Measurements from ENCODE around the gene CTRL. TPM values are rescaled to one million over a fixed set of nuclear protein-coding genes. Genes with fewer than 3 reads are reported as not detected.

Gene CTRL
- total RNA-seq, 1 donor, result 0.27 TPM

DNA sequence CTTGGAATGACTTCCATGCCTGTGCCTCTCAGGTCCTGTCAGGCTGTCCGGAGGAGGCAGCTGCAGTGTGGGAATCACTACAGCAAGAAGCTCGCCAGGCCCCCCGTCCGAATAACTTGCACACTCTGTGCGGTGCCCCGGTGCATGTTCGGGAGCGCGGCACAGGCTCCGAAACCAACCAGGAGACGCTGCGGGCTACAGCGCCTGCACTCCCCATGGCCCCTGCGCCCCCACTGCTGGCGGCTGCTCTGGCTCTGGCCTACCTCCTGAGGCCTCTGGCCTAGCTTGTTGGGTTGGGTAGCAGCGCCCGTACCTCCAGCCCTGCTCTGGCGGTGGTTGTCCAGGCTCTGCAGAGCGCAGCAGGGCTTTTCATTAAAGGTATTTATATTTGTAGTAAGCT is 45.7 kb downstream of the CTRL start:
- no peak overlapping the region for H3K4me3 ChIP-seq (ENCODE audit: low read depth, low read length)
- no peak for DNase-seq (ENCODE audit: low read depth)
- TF ChIP-seq, protein P1, sequence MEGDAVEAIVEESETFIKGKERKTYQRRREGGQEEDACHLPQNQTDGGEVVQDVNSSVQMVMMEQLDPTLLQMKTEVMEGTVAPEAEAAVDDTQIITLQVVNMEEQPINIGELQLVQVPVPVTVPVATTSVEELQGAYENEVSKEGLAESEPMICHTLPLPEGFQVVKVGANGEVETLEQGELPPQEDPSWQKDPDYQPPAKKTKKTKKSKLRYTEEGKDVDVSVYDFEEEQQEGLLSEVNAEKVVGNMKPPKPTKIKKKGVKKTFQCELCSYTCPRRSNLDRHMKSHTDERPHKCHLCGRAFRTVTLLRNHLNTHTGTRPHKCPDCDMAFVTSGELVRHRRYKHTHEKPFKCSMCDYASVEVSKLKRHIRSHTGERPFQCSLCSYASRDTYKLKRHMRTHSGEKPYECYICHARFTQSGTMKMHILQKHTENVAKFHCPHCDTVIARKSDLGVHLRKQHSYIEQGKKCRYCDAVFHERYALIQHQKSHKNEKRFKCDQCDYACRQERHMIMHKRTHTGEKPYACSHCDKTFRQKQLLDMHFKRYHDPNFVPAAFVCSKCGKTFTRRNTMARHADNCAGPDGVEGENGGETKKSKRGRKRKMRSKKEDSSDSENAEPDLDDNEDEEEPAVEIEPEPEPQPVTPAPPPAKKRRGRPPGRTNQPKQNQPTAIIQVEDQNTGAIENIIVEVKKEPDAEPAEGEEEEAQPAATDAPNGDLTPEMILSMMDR (IDR thresholded peaks at IDR 0.05; ENCODE audit: insufficient read depth, low read length), result no peak

DNA sequence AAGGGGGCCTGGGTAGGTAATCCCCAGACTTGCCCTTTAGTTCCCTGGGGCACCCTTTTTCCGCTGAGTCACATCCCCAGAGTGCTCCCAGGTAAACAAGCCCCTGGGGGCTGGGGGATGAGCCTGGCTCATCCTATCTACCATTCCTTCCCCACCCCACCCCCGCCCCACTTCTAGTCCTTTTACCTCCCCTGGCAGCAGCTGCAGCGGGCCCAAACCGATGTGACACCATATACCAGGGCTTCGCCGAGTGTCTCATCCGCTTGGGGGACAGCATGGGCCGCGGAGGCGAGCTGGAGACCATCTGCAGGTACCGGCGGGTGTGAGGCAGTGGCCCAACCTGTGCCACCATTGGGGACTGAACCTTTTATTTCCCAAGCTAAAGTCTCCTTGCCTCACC is 46.1 kb downstream of the CTRL start:
- H3K4me3 ChIP-seq (ENCODE audit: low read depth, low read length), result no peak overlapping the region
- TF ChIP-seq, protein P1 (IDR thresholded peaks at IDR 0.05; ENCODE audit: insufficient read depth, low read length), result no peak
- DNase-seq (ENCODE audit: low read depth), result no peak

DNA sequence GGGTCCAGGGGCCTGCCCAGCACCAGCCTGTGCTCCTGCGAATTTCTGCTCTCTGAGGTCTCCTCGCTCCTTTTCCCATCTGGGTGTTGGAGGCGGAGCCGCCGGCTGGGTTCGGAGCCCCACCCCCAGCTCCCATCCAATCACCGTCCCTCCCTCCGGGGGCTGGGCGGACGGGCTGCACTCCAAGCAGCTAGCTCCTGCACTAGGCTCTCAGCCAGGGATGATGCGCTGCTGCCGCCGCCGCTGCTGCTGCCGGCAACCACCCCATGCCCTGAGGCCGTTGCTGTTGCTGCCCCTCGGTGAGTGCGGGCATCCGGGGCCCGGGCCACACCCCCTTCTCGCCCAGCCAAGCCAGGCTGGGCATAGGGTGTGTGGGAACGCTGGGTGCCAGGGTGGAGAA is 47.0 kb downstream of the CTRL start, which contains the start of gene NRN1L:
Gene NRN1L, plus strand, starts transcription at position 202 of the 400 bp plus-strand sequence. Its CDS starts 19 bp downstream, at position 221.
- peak; percentile 85 for DNase-seq (ENCODE audit: low read depth)
- no peak within 1 kb of the TSS for H3K4me3 ChIP-seq (ENCODE audit: low read depth, low read length)
- TF ChIP-seq, protein P1 (IDR thresholded peaks at IDR 0.05; ENCODE audit: insufficient read depth, low read length), result no peak

DNA sequence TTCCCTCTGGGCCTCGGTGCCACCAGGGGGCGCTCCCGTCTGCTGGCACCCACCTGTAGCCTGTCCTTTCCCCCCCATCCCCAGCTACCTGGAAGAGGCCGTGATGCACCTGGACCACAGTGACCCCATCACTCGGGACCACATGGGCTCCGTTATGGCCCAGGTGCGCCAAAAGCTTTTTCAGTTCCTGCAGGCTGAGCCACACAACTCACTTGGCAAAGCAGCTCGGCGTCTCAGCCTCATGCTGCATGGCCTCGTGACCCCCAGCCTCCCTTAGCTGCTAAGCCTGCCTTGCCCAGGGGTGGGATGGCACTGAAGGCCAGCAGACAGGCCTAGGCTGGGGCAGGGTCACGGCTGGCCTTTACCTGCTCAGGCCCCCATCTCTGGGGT is 47.8 kb downstream of the CTRL start:
- DNase-seq (ENCODE audit: low read depth), result peak; percentile 40
- H3K4me3 ChIP-seq (ENCODE audit: low read depth, low read length), result no peak overlapping the region
- TF ChIP-seq, protein P1 (IDR thresholded peaks at IDR 0.05; ENCODE audit: insufficient read depth, low read length), result peak; percentile 84

DNA sequence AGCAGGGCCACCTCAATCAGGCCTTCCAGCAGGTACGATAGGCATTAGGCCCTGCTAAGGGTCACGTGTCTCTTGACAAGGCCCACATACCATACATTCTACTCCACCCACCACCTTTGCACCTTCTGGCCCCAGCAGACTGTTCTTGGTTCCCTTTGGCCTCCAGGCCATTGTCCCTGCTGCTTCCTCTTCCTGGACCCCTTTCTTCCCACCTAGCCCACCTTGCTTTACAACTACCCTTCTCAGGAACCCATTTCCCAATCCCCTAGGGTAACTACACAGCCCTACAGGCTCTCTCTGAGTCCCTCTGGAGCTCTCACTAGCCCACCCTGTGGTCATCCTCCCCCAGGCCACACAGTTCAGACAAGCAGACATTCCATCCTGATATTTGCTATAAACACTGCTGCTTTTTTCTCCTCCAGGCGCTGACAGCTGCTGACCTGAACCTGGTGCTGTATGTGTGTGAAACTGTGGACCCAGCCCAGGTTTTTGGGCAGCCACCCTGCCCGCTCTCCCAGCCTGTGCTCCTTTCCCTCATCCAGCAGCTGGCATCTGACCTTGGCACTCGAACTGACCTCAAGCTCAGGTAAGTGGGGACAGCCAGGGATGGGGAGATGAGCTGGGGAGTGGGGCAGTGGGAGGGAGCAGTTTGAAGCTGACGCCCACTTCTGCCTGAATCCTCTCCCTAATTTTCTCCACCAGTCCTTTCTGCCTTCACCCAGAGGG is 48.4 kb downstream of the CTRL start:
- DNase-seq (ENCODE audit: low read depth), result no peak
- no peak overlapping the region for H3K4me3 ChIP-seq (ENCODE audit: low read depth, low read length)
- TF ChIP-seq, protein P1 (IDR thresholded peaks at IDR 0.05; ENCODE audit: insufficient read depth, low read length), result no peak

DNA sequence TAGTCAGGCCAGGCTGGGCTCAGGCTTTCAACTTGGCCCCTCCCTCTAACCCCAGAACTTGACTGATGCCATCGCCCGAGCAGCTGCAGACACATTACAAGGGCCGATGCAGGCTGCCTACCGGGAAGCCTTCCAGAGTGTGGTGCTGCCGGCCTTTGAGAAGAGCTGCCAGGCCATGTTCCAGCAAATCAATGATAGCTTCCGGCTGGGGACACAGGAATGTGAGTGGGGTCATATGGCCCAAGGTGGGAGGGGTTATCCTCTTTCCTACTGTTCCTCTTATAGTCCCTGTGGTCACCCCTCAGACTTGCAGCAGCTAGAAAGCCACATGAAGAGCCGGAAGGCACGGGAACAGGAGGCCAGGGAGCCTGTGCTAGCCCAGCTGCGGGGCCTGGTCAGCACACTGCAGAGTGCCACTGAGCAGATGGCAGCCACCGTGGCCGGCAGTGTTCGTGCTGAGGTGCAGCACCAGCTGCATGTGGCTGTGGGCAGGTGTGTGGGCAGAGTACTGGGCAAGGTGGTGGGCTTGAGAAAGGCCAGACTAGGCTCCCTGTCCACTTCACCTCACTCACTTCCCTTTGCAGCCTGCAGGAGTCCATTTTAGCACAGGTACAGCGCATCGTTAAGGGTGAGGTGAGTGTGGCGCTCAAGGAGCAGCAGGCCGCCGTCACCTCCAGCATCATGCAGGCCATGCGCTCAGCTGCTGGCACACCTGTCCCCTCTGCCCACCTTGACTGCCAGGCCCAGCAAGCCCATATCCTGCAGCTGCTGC is 49.1 kb downstream of the CTRL start:
- no peak overlapping the region for H3K4me3 ChIP-seq (ENCODE audit: low read depth, low read length)
- no peak for DNase-seq (ENCODE audit: low read depth)
- TF ChIP-seq, protein P1 (IDR thresholded peaks at IDR 0.05; ENCODE audit: insufficient read depth, low read length), result no peak
